Measurements from ENCODE around the gene ARAP2.
"Not testable (repeated sequence)": the region's sequence is repeated elsewhere in the genome, so short reads cannot be mapped to it uniquely, and the experiment has no call there.

Gene ARAP2

GRCh38 chr4:36182315-36182714 lies 62.0 kb downstream of the ARAP2 start:
- not testable (repeated sequence) for DNase-seq

DNA sequence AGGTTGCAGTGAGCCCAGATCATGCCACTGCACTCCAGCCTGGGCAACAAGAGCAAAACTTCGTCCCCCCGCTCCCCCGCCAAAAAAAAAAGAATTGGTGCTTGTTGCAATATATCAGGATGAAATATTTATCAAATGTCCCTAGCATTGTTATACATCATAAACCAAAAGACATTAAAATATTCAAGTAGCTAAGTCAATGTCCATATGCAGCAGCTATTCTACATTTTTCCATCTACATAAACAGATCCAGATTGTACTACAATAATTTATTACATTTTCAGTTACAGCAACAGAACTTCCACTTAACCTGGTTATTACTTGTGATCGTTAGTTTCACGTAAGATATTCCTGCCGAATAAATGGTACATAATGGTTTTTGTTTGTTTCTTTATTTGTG lies 64.1 kb downstream of the ARAP2 start:
- DNase-seq = no peak

- DNase-seq = no peak
Measured at GRCh38 chr4:36178484-36178883, 65.8 kb downstream of the ARAP2 start.

- no peak for DNase-seq
Measured at GRCh38 chr4:36177946-36178345, 66.4 kb downstream of the ARAP2 start.

GRCh38 chr4:36174570-36174969 lies 69.7 kb downstream of the ARAP2 start:
- DNase-seq = no peak

GRCh38 chr4:36173905-36174304 lies 70.4 kb downstream of the ARAP2 start:
- DNase-seq = no peak

DNA sequence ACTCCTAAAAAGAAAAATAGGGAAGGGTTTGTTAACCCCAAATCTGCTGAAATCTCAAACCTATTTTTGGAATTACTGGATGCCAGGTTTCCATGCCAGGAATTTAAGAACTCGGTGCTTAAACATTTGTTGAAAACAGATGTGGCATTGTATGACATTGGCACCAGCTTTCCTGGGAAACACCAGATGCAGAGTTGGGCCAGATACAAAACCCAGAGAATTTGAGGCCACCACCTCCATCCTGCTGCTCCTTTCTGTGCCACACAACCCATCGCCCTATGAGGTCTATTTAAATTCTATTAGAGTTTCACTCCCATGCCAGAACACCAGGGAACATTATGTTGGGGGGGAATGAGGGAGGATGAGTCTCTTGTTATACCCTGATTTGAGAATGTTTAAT lies 71.7 kb downstream of the ARAP2 start:
- no peak for DNase-seq

- DNase-seq = no peak
Measured at GRCh38 chr4:36168127-36168878, 76.0 kb downstream of the ARAP2 start.

GRCh38 chr4:36165631-36166005 lies 78.7 kb downstream of the ARAP2 start:
- DNase-seq = no peak

- no peak for DNase-seq
Measured at GRCh38 chr4:36164900-36165630, 79.2 kb downstream of the ARAP2 start.

DNA sequence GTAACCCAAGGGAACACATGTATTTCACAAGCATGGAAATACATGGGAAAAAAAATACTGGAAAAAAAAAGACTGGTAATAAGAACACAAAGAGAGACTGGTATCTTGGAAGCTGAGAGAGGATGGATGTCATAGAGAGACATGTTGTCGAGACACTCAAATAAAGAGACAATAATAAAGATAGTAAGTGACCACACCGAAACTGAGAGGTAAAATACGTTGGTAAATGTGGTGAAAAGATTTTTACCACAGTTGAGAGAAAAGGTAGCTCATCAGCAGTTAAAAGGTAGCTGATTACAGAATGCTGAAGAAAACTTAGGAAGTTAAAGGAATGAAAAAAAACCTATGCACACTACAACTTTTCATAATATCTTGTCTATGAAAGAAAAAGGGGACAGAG lies 81.1 kb downstream of the ARAP2 start:
- DNase-seq = no peak

DNA sequence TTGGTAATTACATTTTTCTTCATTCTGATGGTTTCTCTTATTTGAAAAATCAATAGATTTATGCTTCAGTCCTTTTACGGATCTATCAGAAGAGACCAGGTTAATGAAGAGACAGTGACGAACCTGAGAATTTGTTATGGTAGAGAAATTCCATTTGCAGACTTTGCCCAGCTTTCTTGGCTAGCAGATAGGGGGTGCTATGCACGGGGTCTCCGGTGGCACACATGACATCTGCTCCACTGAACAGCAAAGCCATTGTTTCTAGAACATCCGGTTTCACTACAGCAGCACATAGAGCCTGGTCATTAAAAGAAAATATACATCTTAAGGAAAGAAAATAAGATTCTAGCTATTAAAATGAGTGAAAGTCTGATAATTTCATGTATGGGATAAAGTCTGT lies 85.1 kb downstream of the ARAP2 start:
- DNase-seq = no peak

GRCh38 chr4:36152735-36153134 lies 91.6 kb downstream of the ARAP2 start:
- no peak for DNase-seq

- DNase-seq = no peak
Measured at GRCh38 chr4:36142504-36142903, 101.8 kb downstream of the ARAP2 start.

DNA sequence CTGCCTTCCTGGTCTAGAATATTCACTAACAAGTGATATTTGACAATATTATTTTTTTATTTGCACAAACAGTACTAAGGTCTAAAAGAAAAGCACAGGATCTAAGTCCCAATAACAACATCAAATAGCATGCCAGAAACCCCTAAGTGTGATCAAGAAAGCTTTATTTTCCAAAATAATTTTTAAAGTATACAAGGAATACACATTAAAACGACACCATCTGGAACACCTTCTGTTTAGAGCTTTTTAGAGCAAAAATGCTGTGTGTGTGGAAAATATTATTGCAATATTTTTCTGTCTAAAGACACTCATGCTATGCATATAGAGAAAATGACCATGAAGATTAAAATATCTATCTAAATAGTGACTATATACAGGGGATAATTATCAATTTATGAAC lies 103.1 kb downstream of the ARAP2 start:
- no peak for DNase-seq

DNA sequence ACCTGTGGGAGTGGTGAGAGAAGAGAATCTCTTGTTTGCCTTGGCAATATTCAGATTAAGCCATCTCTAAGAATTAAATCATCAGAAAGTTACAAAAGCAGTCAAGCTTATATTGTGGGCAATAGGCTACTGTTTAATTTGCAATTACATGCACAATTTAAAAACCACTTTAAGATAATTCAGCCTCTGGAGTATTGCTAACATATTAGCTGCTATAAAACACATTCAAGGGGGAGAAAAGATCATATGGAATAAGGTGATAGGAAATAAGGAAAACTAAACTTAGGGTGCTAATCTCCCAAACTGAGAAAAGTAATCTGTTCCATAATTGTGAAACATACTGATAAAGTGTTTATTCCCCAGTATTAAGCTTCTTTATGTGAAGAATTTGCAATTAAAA lies 103.9 kb downstream of the ARAP2 start:
- DNase-seq = no peak

DNA sequence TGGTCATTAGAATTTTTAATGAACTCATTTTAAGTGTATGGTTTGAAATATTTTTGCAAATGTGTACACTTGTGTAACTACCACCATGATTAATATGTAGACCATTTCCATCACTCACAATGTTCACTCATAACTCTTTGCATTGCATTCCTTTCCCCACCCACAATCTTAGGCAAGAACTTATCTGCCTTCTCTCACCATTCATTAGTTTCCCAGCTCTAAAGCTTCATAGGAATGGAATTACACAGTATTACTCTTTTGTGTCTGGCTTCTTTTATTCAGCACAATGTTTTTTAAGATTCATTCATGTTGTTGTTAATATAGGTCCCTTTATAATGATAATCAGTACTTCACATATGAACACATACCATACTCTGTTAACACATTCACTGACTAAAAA lies 106.1 kb downstream of the ARAP2 start:
- DNase-seq = no peak

DNA sequence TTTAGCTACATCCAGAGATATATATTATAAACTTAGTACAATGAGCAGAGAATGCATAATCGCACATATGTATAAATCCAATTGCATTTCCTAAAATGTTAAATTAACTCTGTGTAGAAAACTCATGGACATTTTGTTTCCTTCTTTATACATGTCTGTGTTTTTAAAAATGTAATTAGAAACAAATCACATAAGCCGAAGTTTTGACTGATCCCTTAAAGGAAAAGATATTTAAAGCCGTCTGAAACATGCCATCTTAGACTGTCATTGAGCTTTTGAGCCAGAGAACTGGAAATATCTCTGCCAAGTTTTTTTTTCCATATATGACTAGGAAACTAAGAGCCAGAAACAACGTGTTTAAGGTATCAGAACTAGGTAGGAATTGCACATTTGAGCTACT lies 107.0 kb downstream of the ARAP2 start:
- no peak for DNase-seq

DNA sequence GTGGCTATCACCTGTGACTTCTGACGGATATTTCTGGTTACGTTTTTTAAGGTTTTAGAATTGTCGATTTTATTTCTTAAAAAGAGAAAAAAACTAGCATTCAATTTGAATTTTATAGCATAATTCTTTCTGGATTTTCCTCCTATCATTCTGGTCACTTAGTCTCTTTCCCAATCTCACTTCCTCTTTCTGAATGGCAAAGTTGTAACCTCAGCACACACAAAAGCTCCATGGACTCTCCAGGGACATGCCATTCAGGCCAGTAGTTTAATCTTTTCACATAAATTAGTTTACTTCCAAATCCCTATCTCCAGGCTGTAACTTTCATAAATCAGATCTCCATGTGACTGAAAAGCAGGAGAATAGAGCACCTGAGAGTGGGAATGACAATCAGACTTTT lies 110.7 kb downstream of the ARAP2 start:
- no peak for DNase-seq

- DNase-seq = no peak
Measured at GRCh38 chr4:36133086-36133485, 111.2 kb downstream of the ARAP2 start.

GRCh38 chr4:36130641-36131040 lies 113.7 kb downstream of the ARAP2 start:
- no peak for DNase-seq

GRCh38 chr4:36128689-36129088 lies 115.6 kb downstream of the ARAP2 start:
- no peak for DNase-seq

- DNase-seq = no peak
Measured at GRCh38 chr4:36123906-36124305, 120.4 kb downstream of the ARAP2 start.

- DNase-seq = no peak
Measured at GRCh38 chr4:36115312-36115711, 129.0 kb downstream of the ARAP2 start.

DNA sequence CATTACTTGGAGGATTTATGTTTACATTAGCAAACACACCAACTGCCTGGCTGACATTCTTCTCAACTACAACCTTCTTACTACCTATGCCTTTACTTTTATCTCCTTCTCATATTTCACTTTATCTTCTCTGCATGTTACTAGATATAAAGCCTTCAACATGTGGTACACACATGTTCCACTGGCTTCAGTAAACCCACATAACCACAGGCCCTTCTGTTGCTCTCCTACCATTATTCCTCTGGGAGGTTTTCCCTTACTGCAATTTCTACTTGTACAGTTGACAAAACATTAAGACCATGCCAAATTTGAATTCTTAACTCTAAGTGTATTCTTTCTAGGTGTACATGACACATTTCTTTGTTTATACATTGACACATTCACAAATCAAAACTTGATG lies 133.1 kb downstream of the ARAP2 start:
- DNase-seq = no peak
